ENCODE measurements around the gene PTEN. TPM values are rescaled to one million over a fixed set of nuclear protein-coding genes. Genes with fewer than 3 reads are reported as not detected.
"Not testable (repeated sequence)": the region's sequence is repeated elsewhere in the genome, so short reads cannot be mapped to it uniquely, and the experiment has no call there.

The PTEN gene
- total and polyA plus RNA-seq, 8 donors: 97.1 to 140 (median 121) TPM

GRCh38 chr10:87896216-87896615 is 32.8 kb downstream of the PTEN start:
- H3K27ac ChIP-seq: no peak overlapping the region
- peaks cover 0 to 47% of the 10 kb centered on the region in 2 donors for H3K4me1 ChIP-seq
- no peak for DNase-seq
- no peak overlapping the region for H3K4me3 ChIP-seq
- H3K27me3 ChIP-seq: no peaks in the 10 kb centered on the region
- ATAC-seq: no peak
- H3K9me3 ChIP-seq: peaks cover 0 to 2% of the 10 kb centered on the region in 2 donors
- no peak for TF ChIP-seq CTCF (IDR thresholded peaks at IDR 0.05)
- intact Hi-C loops (cut with DNase I): no loop called here
- H3K36me3 ChIP-seq: peaks cover 0 to 23% of the 10 kb centered on the region in 2 donors

DNA sequence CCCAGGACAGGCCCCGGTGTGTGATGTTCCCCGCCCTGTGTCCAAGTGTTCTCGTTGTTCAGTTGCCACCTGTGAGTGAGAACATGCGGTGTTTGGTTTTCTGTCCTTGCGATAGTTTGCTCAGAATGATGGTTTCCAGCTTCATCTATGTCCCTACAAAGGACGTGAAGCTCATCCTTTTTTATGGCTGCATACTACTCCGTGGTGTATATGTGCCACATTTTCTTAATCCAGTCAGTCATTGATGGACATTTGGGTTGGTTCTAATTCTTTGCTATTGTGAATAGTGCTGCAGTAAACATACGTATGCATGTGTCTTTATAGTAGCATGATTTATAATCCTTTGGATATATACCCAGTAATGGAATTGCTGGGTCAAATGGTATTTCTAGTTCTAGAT is 34.5 kb downstream of the PTEN start:
- H3K27ac ChIP-seq; ATAC-seq; intact Hi-C loops (cut with DNase I); H3K4me3 ChIP-seq; H3K9me3 ChIP-seq; DNase-seq; H3K27me3 ChIP-seq: not testable (repeated sequence)
- Histone ChIP-seq H3K4me1 (peaks cover 0 to 38% of the 10 kb centered on the region in 2 donors), H3K36me3 (peaks cover 0 to 32% of the 10 kb centered on the region in 2 donors)

DNA sequence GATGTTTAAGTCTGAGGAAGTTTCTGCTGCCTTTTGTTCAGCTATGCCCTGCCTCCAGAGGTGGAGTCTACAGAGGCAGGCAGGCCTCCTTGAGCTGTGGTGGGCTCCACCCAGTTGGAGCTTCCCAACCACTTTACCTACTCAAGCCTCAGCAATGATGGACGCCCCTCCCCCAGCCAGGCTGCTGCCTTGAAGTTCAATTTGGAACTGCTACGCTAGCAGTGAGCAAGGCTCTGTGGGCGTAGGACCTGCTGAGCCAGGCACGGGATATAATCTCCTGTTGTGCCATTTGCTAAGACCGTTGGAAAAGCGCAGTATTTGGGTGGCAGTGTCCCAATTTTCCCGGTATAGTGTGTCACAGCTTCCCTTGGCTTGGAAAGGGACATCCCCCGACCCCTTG is 40.0 kb downstream of the PTEN start:
- H3K27me3 ChIP-seq; H3K27ac ChIP-seq; H3K9me3 ChIP-seq; intact Hi-C loops (cut with DNase I); H3K4me3 ChIP-seq; ATAC-seq; DNase-seq; H3K4me1 ChIP-seq: not testable (repeated sequence)
- peaks cover 0 to 38% of the 10 kb centered on the region in 2 donors for H3K36me3 ChIP-seq

GRCh38 chr10:87913156-87913921 is 49.9 kb downstream of the PTEN start:
- ATAC-seq: no peak
- H3K4me3 ChIP-seq: no peak overlapping the region

GRCh38 chr10:87915406-87915805 is 52.0 kb downstream of the PTEN start:
- TF ChIP-seq CTCF (IDR thresholded peaks at IDR 0.05): no peak
- H3K36me3 ChIP-seq: peaks cover 0 to 8% of the 10 kb centered on the region in 2 donors
- peak overlapping the region in 1 of 2 donors; percentile 42 for H3K27ac ChIP-seq
- no peaks in the 10 kb centered on the region for H3K27me3 ChIP-seq
- intact Hi-C loops (cut with DNase I): no loop called here
- H3K9me3 ChIP-seq: peaks cover 0 to 9% of the 10 kb centered on the region in 2 donors
- H3K4me1 ChIP-seq: peaks cover 20 to 46% of the 10 kb centered on the region in 2 donors
- no peak for ATAC-seq
- DNase-seq: no peak
- no peak overlapping the region for H3K4me3 ChIP-seq

More at GRCh38 chr10:87913156-87913921, 49.9 kb downstream of the PTEN start:
- no peak for TF ChIP-seq CTCF (IDR thresholded peaks at IDR 0.05)
- H3K27me3 ChIP-seq: no peaks in the 10 kb centered on the region
- peaks cover 0 to 9% of the 10 kb centered on the region in 2 donors for H3K9me3 ChIP-seq
- peaks cover 0 to 8% of the 10 kb centered on the region in 2 donors for H3K36me3 ChIP-seq
- peaks cover 12 to 39% of the 10 kb centered on the region in 2 donors for H3K4me1 ChIP-seq
- H3K27ac ChIP-seq: no peak overlapping the region
- intact Hi-C loops (cut with DNase I): no loop called here
- no peak for DNase-seq

DNA sequence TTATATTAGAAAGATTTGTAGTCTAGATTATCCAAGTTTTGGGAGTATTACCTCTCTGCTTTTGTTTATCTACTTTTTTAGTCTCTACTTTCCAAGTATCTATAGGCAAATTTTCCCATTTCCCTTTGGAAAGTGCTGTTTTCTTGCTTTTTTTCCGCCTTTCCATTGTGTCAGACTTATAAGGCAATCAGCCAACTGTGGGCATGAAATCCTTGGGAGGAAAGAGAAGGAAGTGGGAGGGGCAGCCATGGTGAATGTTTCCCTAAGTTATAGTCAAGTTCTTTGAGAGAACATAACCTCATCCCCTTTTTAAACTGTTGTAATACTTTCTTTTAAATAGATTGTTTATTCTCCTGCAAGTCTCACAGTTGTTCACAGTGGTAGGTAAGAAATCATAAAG is 52.6 kb downstream of the PTEN start:
- ATAC-seq: peak; percentile 65
- Histone ChIP-seq H3K9me3 (peaks cover 0 to 9% of the 10 kb centered on the region in 2 donors), H3K27ac (peak overlapping the region in 1 of 2 donors; percentile 42), H3K27me3 (no peaks in the 10 kb centered on the region), H3K36me3 (peaks cover 0 to 8% of the 10 kb centered on the region in 2 donors), H3K4me3 (no peak overlapping the region), H3K4me1 (peaks cover 20 to 46% of the 10 kb centered on the region in 2 donors)
- no peak for TF ChIP-seq CTCF (IDR thresholded peaks at IDR 0.05)
- DNase-seq: peak in 1 of 4 donors; percentile 14
- intact Hi-C loops (cut with DNase I): no loop called here
